NCI-H1436 (cell line): Measurements from ENCODE around the gene DLD.
"Not testable (repeated sequence)": the region's sequence is repeated elsewhere in the genome, so short reads cannot be mapped to it uniquely, and the experiment has no call there.

ENCODE experiments used
- DNase-seq: peaks from one replicate; lab custom pipeline; 2025; lab: John Stamatoyannopoulos, UW

DLD gene, protein sequence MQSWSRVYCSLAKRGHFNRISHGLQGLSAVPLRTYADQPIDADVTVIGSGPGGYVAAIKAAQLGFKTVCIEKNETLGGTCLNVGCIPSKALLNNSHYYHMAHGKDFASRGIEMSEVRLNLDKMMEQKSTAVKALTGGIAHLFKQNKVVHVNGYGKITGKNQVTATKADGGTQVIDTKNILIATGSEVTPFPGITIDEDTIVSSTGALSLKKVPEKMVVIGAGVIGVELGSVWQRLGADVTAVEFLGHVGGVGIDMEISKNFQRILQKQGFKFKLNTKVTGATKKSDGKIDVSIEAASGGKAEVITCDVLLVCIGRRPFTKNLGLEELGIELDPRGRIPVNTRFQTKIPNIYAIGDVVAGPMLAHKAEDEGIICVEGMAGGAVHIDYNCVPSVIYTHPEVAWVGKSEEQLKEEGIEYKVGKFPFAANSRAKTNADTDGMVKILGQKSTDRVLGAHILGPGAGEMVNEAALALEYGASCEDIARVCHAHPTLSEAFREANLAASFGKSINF

DNA sequence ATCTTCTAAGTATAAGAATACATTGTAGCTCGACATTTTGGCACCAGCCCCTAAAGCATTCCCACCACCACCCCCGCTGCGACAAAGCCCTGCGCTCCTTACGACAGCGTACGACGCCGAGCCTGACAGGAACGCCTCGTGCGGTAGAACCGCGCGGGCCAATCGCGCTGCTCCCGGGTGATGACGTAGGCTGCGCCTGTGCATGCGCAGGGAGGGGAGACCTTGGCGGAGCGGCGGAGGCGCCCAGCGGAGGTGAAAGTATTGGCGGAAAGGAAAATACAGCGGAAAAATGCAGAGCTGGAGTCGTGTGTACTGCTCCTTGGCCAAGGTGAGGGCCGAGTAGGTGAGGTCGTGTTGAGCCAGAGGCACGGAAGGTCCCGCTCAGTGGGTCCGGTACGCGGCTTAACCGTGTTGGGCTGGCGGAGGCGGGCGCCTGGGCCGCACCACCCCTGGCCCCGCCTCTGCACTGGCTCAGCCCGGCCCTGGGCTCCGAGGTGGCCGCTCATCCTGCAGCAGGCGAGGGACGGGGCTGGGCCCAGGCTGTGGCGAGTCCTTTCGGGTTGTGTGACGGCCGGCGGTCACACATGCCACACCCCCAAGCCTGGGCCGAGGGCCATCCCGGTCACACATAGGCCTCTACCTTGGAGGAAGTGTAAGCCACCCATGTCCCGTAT lies at the start of gene DLD:
Gene DLD, plus strand, starts transcription at position 222 of the 674 bp plus-strand sequence. Its CDS starts 68 bp downstream, at position 290.
- DNase-seq = peak; percentile 86

DNA sequence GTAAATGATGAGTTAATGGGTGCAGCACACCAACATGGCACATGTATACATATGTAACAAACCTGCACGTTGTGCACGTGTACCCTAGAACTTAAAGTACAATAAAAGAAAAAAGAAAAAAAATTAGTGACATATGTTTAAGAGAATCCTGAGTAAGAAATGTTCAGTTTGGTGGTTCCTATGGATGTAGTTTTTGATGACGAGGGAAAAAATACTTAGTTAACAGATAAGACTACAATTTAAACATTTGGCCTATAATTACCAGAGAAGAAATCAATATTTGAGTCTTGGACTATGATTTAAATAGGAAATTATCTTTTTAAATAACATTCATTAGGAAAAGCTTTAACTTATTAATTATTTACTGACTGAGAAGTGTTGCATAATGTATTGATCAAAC lies 48.8 kb upstream of the DLD start:
- DNase-seq = no peak

DNA sequence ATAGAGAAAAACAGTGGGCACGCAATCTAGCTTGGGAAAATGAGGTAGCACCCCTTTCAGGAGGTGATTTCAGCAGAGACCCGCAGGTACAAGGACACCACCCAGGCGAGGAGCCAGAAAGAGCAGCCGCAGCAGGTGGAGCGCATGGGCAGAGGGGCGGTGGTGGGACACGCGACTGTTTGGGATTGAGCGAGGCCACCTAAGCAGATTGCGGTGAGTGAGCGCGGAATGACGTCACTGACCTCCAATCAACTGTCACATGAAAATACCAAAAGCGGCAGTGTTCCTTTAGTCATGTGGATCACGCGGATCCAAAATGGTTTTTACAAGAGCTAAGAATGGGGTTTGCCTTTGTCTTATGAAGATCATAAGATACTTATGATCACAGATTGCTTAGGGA lies 47.8 kb upstream of the DLD start:
- no peak for DNase-seq

DNA sequence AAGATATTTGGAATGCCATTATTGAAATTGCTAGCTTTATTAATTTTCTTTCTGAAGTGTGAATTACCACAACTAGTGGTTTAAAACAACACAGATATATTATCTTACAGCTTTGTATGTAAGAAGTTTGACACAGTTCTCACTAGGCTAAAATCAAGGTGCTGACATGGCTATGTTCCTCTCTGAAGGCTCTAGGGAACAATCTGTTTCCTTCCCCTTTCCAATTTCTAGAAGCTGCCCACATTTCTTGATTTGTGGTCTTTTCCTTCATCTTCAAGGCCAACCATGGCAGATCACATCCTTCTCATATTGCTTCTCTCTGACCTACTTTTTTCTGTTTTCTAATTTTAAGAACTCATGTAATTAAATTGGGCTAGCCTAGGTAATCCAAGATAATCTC lies 44.7 kb upstream of the DLD start:
- no peak for DNase-seq

DNA sequence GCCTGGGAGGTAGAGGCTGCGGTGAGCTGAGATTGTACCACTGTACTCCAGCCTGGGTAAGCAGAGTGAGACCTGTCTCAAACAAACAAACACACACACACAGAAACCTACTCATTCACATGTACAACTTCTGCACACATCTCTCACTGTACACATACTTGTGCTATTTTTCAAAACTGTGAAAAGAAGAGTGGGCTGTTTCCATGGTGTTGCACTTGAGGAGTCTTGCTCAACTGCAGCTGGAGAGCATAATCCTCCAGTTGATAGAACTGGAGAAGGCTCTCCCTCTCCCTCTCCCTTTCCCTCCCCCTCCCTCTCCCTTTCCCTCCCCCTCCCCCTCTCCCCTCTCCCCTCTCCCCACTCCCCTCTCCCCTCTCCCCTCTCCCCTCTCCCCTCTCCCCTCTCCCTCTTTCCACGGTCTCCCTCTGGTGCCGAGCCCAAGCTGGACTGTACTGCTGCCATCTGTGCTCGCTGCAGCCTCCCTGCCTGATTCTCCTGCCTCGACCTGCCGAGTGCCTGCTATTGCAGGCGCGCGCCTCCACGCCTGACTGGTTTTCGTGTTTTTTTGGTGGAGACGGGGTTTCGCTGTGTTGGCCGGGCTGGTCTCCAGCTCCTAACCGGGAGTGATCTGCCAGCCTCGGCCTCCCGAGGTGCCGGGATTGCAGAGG lies 43.7 kb upstream of the DLD start:
- DNase-seq = no peak

DNA sequence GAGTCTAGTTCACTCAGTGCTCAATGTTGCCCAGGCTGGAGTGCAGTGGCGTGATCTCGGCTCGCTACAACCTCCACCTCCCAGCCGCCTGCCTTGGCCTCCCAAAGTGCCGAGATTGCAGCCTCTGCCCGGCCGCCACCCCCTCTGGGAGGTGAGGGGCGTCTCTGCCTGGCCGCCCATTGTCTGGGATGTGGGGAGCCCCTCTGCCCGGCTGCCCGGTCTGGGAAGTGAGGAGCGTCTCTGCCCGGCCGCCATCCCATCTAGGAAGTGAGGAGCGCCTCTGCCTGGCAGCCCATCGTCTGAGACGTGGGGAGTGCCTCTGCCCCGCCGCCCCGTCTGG lies 43.2 kb upstream of the DLD start:
- not testable (repeated sequence) for DNase-seq

DNA sequence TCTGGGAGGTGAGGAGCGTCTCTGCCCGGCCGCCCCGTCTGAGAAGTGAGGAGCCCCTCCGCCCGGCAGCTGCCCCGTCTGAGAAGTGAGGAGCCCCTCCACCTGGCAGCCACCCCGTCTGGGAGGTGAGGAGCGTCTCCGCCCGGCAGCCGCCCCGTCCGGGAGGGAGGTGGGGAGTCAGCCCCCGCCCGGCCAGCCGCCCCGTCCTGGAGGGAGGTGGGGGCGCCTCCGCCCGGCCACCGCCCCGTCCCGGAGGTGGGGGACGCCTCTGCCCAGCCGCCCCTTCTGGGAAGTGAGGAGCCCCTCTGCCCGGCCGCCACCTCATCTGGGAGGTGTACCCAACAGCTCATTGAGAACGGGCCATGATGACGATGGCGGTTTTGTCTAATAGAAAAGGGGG lies 42.8 kb upstream of the DLD start:
- DNase-seq = not testable (repeated sequence)

DNA sequence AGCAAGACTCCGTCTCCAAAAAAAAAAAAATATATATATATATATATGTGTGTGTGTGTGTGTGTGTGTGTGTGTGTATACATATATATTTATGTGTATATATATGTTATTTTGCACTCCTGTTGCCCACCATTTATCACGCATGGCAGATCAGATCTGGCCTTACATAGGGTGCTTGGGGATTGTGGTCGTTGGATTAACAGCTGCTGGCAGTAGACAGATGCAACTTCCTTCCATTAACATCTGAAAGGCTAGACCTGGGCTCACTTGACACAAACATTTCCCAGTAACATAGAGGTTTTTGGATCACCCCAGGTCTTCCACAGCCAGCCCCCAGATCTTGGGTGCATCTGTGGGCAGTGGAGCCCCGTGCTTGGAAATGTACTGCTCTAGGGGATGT lies 40.8 kb upstream of the DLD start:
- no peak for DNase-seq

DNA sequence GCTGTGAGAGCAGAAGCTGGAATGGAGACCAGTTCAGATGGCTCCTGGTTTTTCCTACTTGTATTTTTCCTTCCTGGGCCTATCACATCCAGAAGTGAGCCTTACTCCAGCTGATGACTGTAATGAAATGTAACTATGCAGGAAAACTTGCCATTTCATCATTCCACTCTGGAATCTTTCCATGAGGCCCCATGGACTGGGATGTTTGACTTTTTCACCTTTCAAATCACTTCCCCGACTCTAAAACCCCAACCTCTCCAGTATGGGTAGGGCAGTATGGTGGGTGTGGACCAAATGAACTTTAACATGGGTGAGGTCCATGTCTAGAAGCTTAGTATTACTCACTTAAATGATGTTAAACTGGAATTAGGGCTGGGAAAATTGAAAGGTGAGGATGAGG lies 40.3 kb upstream of the DLD start:
- no peak for DNase-seq

DNA sequence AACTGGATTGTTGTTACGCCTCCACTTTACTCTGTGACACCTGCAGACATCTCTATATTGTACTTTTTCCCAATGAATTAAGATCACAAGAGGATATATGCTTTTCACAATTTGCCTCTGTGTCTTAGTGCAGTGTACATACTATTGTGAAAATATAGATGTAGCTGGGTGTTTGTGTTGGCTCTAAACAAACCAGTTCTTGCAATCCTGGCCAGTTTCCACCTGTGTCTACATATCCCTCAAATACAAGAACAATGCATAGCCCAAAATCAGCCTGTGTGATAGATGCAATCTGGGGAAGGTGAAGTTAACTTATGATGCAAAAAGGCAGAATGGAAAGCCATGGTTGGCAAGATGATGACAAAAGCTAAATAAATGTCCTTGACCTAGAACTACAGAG lies 36.5 kb upstream of the DLD start:
- DNase-seq = no peak

DNA sequence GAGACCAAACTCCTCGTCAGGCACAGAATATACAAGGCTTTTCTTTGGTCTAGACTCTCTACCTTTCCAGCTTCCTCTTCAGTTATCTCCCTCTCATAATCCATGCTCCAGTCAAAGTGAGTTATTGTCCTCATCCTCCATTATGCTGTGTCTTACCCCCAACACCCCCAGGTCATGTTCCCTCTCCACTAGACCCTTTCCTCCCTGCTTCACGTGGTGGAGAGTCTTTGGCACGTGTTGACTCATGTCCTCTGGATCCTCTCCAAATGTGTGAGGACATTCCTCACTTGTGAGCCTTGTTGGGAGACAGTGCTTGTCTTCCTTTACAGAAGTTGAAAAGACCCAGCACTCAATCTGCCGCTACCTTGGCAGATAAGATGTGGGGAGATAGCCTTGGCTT lies 36.0 kb upstream of the DLD start:
- no peak for DNase-seq

DNA sequence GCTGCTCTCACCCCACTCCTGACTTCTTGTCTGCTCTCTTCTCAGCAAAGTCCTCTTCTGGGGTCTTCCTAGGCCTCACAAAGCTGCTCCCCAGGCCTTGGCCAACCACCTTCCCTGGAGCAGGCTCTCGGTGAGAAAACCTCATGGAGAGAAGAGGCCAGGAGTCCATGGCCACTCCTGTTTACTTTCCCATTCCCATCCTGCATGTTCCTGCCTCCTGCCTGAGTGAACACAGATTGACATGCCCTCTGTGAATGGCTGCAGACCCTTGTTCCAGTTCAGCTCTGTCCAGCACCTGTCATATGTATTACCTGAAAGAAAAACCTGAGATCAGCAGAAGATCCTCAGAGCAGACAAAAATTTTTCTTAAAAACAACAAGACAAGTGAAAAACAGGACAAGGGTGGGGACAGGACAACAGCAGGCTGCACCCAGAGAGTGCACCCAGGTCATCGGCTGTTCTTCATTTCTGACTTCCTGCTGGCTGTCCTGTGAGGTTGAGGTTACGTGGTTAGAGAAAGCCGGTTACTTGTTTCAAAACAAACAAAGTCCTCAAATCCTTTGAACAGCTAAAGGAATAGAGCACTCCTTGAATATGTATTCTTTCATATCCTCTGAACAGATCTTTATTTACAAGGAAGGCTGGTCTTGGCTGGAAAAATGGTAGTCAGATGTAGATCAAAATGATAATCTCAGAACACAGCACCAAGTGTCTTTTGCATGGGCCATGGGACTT lies 34.0 kb upstream of the DLD start:
- no peak for DNase-seq

DNA sequence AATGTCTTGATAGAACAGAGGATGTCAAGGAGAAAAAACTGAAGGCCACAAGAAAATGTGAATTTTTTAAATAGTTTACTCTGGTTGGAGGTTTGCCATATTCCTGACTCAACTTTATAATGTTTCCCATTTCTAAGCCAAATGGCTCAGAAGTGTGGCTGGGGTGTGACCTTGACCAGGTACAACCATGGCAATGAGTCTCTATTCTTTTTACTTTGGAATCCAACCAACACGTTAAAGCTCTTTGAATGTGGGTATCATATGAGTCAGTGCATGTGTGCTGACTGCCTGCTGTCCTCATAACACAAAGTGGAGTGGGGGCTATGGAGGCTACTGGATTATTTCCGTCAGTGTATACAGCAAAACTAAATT lies 33.5 kb upstream of the DLD start:
- no peak for DNase-seq

DNA sequence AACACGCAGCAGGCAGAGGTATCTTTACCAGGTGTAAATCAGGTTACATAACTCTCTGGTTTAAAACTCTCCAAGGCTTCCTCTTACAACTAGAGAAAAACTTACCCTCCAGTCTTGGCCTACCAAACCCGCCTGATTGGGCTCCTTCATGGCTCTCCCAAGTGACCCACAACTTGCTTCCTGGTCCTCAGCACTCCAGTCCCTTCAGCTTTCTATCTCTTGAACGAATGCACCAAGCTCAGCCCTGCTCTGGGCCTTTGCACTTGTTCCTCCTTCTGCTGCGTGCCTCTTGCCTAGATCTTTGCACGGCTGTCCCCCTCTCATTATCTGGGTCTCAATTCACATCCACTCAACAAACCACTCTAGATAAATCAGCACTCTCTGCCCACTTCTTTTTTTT lies 32.7 kb upstream of the DLD start:
- no peak for DNase-seq

DNA sequence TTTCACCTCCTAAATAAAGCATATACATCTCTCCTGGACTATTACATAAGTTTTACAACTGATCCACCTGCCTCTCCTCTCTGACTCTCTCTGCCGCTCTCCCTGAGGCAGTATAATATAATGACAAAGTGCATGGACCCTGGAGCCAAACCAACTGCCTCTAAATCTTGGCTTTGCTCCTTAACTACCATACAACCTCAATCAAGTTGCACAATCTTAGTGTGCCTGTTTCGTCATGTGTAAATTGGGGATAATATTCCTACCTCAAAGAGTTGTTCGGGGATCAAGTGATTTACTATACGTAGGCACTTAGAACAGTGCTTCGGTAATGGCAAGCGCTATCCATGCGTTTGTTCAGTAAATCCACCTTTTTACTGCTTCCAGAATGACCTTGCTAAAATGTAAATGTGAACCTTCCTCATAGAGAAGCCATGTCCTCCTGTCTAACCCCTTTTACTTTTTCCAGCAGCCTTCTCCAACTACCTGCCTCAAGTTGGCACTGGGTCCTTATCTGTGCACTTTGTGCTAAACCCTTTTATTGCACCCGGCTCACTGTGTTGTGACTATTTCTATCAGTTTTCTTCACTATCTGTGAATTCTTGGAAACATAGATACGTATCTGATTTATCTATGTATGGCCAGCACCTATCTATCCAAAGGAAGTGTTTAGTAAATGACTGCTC lies 30.6 kb upstream of the DLD start:
- no peak for DNase-seq

DNA sequence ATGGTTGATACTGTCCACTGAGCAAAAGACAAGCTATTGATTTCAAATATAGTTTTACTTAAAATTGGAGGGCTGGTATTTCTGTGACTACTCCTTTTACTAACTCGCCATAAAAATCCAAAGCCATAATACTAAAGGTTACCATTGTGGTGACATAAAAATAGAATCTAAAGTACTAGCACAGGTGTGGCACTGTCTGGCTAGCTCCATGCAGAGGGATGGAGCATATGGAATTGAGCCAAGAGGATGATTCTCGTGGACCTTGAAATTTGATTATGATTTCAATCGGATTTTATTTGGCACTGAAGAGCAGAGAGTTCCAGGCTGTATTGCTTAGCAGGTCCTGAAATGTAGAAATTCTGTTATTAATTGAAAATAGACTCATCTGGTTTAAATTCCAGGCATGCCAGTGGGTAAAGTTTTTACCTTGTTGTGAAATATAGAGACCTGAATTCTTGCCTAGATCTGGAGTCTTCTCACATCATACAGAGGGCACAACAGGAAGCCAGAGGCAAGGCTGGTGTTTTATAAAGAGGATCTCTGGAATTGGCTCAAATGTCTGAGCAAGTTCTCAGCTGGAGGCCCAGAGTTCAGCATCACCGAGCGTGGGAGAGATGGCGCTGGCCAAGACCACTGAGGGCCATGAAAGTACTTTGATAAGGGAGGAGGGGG lies 29.9 kb upstream of the DLD start:
- DNase-seq = no peak

DNA sequence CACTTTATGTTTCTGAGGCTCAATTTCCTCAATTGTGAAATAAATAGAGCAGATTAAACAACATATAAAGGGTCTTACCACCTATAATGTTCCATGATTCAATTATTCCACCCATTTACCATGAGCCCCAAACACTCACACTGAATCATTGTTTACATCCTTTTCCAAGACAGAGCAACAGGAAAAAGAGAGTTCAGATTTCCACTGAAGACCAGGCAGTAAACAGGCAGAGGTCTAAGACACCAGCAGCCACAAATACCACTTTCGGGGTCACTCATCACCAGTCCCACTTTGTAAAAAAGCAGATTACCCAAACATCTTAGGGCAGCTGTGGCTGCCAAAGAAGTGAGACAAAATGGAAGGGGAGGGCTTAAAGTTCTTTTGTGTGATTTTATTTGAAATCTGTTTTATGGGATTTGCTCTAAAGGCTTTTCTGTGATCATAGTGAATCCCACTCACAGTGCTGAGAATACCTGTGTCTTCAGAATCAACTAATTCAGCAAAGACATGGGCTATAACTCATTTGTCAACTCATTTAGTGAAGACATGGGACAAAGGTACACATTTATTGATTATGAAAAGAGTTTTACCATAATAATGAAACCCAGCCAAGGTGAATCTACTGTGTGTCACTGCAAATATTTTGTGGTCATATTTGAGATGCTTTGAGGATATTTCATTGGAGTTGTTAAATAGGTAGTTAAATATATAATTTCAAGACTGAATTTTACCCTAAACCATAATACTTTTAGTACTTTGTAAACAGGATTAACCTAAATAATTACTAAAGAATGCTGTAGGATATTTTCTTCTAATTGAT lies 24.8 kb upstream of the DLD start:
- DNase-seq = no peak

DNA sequence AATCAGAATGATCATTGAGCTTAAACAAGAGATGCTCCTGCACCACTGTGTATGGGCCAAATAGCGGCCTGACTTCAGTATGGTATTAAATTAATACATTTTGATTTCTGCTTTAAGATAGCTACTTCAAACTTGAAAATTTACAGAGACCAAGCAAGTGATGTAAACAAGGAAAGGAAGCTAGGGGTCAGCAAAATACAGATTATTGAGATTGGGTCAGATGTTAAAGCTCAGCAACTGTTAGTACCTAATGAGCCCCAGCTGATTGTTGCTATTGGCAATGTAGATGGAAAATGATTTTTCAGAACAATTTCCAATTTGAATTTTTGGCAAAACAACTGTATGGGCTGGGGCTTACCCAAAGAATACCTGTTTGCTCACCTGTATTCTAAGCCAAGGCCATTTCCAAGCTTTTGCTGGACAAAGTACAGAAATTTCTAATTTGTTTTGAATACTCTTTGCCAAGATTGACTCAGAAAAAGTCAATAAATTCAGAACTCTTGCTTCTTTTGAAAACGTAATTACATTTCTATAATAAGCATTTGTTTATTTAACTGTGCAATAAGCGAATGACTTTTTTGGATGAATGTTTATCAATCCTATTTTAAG lies 23.0 kb upstream of the DLD start:
- DNase-seq = no peak

DNA sequence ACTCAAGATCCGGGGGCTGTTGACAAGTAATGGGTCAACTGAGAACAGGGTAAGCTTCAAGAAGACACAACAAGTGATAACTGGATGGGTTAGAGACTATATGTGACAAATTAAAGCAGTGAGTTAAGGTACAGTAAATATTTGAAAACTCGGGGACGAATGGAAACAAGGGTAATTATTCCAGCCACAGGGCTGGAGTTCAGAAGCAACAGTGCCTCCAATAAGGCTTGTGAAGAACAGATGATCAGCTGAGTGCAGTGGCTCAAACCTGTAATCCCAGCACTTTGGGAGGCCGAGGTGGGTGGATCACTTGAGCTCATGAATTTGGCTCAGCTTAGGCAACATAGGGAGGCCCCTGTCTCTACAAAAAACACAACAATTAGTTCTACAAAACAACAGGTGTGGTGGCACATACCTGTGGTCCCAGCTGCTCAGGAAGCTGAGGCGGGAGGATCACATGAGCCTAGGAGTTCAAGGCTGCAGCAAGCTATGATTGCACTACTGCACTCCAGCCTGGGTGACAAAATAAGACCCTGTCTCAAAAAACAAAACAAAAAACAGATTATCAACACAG lies 20.5 kb upstream of the DLD start:
- no peak for DNase-seq

DNA sequence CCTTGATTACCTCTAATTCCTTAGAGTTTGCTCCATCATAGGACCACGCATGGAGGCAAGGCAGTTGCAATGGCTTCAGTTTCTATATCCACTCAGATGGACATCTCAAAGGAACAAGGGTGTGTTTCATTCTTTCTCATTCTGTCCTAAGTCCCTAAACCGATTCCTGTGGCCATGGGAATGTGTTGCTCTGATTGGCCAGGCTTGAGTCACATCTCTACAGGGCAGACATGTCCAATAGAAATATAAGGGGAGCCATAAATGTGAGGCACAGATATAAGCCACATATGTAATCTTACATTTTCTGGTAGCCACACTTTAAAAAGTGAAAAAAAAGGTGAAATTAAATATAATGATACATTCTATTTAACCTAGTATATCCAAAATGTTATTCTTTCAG lies 16.9 kb upstream of the DLD start:
- DNase-seq = no peak
